OCI-LY7 (cell line): ENCODE data around the gene AFTPH.

Experiments
- EZH2phosphoT487 ChIP-seq: fragments of 200-600 bp; sonication (generic); IDR thresholded peaks from 2 replicates; pipeline ENCODE4 v1.6.1; 2018; ENCODE audit warnings: low read depth, borderline replicate concordance, mild to moderate bottlenecking, mixed run types, antibody characterized with exemption, low read length, moderate library complexity, mixed read lengths
- TF ChIP-seq, protein P1 (sequence below): fragments of 200-600 bp; sonication (generic); conservative IDR thresholded peaks from 2 replicates; pipeline ENCODE4 v1.5.1; 2014; ENCODE audit warnings: mild to moderate bottlenecking, antibody characterized with exemption, low read length, moderate library complexity, mixed read lengths

DNA sequence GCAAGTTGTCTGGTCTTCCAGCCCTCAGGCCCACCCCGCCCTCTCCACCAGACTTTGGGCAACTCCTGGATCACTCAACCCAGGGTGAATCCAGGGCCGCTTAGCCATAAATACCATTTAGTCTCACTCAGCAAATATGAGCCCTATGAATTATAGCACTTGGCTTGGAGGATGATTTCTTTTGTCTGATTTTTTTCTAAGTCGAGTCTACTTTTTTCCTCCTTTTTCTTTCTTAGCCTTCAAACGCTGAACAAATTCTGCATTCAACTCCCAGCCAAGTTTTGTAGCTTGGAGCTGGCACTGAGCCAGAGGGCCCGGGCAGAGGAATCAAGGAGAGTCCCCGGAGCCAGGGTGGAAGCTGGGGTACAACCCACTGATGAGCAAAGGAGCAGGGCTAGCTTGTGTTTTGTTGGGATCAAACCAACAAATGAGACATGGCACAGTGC is 80.9 kb downstream of the AFTPH start:
- TF ChIP-seq, protein P1, sequence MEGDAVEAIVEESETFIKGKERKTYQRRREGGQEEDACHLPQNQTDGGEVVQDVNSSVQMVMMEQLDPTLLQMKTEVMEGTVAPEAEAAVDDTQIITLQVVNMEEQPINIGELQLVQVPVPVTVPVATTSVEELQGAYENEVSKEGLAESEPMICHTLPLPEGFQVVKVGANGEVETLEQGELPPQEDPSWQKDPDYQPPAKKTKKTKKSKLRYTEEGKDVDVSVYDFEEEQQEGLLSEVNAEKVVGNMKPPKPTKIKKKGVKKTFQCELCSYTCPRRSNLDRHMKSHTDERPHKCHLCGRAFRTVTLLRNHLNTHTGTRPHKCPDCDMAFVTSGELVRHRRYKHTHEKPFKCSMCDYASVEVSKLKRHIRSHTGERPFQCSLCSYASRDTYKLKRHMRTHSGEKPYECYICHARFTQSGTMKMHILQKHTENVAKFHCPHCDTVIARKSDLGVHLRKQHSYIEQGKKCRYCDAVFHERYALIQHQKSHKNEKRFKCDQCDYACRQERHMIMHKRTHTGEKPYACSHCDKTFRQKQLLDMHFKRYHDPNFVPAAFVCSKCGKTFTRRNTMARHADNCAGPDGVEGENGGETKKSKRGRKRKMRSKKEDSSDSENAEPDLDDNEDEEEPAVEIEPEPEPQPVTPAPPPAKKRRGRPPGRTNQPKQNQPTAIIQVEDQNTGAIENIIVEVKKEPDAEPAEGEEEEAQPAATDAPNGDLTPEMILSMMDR, result no peak
- TF ChIP-seq EZH2phosphoT487, result no peak
